NB4 (cell line): ENCODE results near the gene HS3ST5.

Experiments used
- DNase-seq: peaks from one replicate; pipeline ENCODE4 v3.0.0; 2010; ENCODE audit warnings: low read depth
- H3K4me3 ChIP-seq: one replicate; pipeline ENCODE4 v1.5.1; 2011; ENCODE audit warnings: mild to moderate bottlenecking, low read depth, low read length, moderate library complexity
- CTCF ChIP-seq: IDR thresholded peaks from one replicate; pipeline ENCODE4 v1.5.1; 2012; ENCODE audit warnings: low read depth, low read length
- MYC ChIP-seq: IDR thresholded peaks from 2 replicates; pipeline ENCODE4 v1.6.1; 2011; ENCODE audit warnings: low read depth, low read length
- POLR2A ChIP-seq: IDR thresholded peaks from 2 replicates; pipeline ENCODE4 v1.6.1; 2011; ENCODE audit warnings: mild to moderate bottlenecking; ENCODE audit not compliant: insufficient read length; ENCODE audit errors: extremely low read depth
- TF ChIP-seq, protein P1 (sequence below): IDR thresholded peaks from 2 replicates; pipeline ENCODE4 v1.6.1; 2011; ENCODE audit warnings: low read depth, low read length

The HS3ST5 gene

DNA sequence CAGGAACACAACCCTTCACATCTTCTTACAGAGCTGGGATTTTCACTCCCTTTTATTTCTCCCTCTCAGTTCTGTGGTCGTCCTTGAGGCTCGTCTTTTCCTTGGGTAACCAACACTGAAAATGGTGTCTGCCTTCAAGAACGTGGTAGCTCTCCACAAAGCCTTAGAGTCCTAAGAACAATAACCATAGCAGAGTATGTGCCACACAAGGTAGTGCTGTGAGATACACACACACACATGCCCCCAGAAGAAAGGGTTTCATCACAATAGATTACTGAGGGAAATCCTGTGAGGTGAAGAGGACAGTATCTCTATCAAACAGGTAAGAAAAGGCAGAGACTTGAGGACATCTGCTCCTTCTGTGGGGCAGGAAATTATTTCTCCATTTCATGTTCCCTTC is 267.0 kb downstream of the HS3ST5 start:
- DNase-seq = no peak
- H3K4me3 ChIP-seq = no peak overlapping the region
- no peak for TF ChIP-seq POLR2A
- no peak for TF ChIP-seq CTCF
- TF ChIP-seq, protein P1, sequence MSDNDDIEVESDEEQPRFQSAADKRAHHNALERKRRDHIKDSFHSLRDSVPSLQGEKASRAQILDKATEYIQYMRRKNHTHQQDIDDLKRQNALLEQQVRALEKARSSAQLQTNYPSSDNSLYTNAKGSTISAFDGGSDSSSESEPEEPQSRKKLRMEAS = no peak
- no peak for TF ChIP-seq MYC

DNA sequence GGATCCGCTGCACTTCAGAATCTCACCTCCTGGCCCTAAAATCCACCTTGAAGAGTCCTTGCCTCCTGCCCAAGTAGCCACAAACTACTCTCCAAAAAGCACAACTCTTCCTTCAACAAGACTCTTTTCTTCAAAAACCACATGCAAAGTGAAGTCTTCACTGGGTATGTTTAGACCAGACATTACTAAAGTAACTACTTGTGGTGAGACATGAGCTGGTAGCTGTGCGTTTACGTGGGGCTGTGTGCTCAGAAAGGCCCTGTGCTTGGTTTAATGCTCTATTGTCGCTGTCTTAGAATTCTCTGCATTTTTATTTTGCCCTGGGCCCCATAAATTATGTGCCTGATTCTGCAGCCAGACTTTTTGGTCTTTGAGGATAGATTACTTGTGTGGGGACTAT is 267.5 kb downstream of the HS3ST5 start:
- TF ChIP-seq, protein P1 = no peak
- TF ChIP-seq POLR2A (no peak), CTCF (no peak), MYC (no peak)
- H3K4me3 ChIP-seq = no peak overlapping the region
- DNase-seq = no peak

DNA sequence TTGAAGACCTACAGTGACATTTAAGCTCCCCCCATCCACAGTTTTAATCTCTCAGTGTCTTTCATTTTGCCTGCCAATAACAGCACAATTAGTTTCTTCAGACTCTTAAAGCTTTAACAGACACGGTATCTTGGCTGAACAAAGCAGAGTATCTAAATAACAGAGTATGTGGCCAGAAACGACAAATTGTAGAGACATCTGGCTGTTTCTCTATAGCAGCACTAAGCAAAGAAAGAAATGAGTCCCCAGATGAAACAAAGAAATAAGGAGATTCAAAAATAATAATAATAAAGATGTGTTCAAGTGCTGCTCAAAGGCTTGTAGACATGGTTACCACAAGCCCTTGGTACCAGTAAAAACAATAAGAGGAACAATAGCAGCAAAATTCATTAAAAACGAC is 274.1 kb downstream of the HS3ST5 start:
- TF ChIP-seq MYC (no peak), CTCF (no peak), POLR2A (no peak)
- TF ChIP-seq, protein P1 = no peak
- no peak overlapping the region for H3K4me3 ChIP-seq
- DNase-seq = no peak

DNA sequence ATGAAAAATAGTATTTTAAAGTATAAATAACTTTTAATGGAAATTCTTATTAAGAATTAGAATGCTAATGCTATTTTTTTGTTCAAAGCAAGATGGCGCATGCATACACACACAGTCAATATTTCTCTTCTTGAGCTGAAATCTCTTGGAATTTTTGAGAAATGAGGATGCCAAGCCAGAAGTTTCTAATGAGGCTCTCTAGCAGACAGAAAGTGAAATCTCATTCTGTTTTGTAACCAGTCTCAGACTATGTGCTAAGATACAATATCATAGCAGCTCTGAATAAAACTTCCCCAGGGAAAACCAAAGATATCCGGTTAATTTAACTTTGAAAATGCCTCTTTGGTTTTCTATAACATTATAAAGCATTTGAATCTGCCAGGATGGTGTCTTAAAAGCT is 274.7 kb downstream of the HS3ST5 start:
- no peak overlapping the region for H3K4me3 ChIP-seq
- TF ChIP-seq POLR2A = no peak
- TF ChIP-seq MYC = no peak
- TF ChIP-seq, protein P1 = no peak
- no peak for TF ChIP-seq CTCF
- no peak for DNase-seq

- DNase-seq = no peak
- TF ChIP-seq MYC = no peak
- TF ChIP-seq POLR2A = no peak
- TF ChIP-seq, protein P1 = no peak
- no peak for TF ChIP-seq CTCF
- no peak overlapping the region for H3K4me3 ChIP-seq
Observed at GRCh38 chr6:114064862-114065261, 278.0 kb downstream of the HS3ST5 start.

- TF ChIP-seq POLR2A (no peak), CTCF (no peak), MYC (no peak)
- TF ChIP-seq, protein P1 = no peak
- no peak for DNase-seq
- no peak overlapping the region for H3K4me3 ChIP-seq
Observed at GRCh38 chr6:114063956-114064355, 278.9 kb downstream of the HS3ST5 start.
